ENCODE data around the gene TFR2. TPM values are rescaled to one million over a fixed set of nuclear protein-coding genes. Genes with fewer than 3 reads are reported as not detected.

The TFR2 gene
- total and polyA plus RNA-seq, 3 donors from 2014 or later = 0.87 to 1.5 (median 1.1) TPM

- intact Hi-C loops (cut with DNase I; ENCODE audit: low total_unique reads) = no loop called here
- Histone ChIP-seq H3K4me3 (no peak overlapping the region), H3K9me3 (no peaks in the 10 kb centered on the region), H3K27me3 (no peaks in the 10 kb centered on the region), H3K36me3 (ENCODE audit: low read depth, missing control alignments) (no peaks in the 10 kb centered on the region), H3K4me1 (peaks cover 42% of the 10 kb centered on the region), H3K27ac (peak overlapping the region in 1 of 2 donors; percentile 59)
- TF ChIP-seq CTCF (IDR thresholded peaks at IDR 0.05) (no peak), POLR2A (IDR thresholded peaks at IDR 0.05) (no peak)
- no peak for DNase-seq
- WGBS, 2 donors = 89 to 92% methylated on average over 7 to 22 of the region's 22 CpGs
Observed at GRCh38 chr7:100687261-100687660, 45.9 kb upstream of the TFR2 start.

GRCh38 chr7:100686822-100687211 lies 45.5 kb upstream of the TFR2 start:
- intact Hi-C loops (cut with DNase I; ENCODE audit: low total_unique reads) = no loop called here
- Histone ChIP-seq H3K36me3 (ENCODE audit: low read depth, missing control alignments) (no peaks in the 10 kb centered on the region), H3K4me3 (no peak overlapping the region), H3K27ac (no peak overlapping the region), H3K27me3 (no peaks in the 10 kb centered on the region), H3K9me3 (no peaks in the 10 kb centered on the region), H3K4me1 (peaks cover 37% of the 10 kb centered on the region)
- WGBS, 2 donors = 77 to 85% methylated on average over 9 to 17 of the region's 17 CpGs
- no peak for TF ChIP-seq CTCF (IDR thresholded peaks at IDR 0.05)
- TF ChIP-seq POLR2A (IDR thresholded peaks at IDR 0.05) = no peak
- DNase-seq = no peak

- Histone ChIP-seq H3K4me1 (peaks cover 32% of the 10 kb centered on the region), H3K27me3 (no peaks in the 10 kb centered on the region), H3K9me3 (no peaks in the 10 kb centered on the region), H3K36me3 (ENCODE audit: low read depth, missing control alignments) (no peaks in the 10 kb centered on the region), H3K4me3 (no peak overlapping the region), H3K27ac (no peak overlapping the region)
- intact Hi-C loops (cut with DNase I; ENCODE audit: low total_unique reads) = no loop called here
- no peak for TF ChIP-seq POLR2A (IDR thresholded peaks at IDR 0.05)
- TF ChIP-seq CTCF (IDR thresholded peaks at IDR 0.05) = no peak
- peak; percentile 51 for DNase-seq
- WGBS, 2 donors = 67 to 80% methylated on average over 20 to 33 of the region's 33 CpGs
Observed at GRCh38 chr7:100686201-100686821, 45.0 kb upstream of the TFR2 start.

- TF ChIP-seq CTCF (IDR thresholded peaks at IDR 0.05) = no peak
- no peak for TF ChIP-seq POLR2A (IDR thresholded peaks at IDR 0.05)
- intact Hi-C loops (cut with DNase I; ENCODE audit: low total_unique reads) = no loop called here
- no peak for DNase-seq
- Histone ChIP-seq H3K36me3 (ENCODE audit: low read depth, missing control alignments) (no peaks in the 10 kb centered on the region), H3K9me3 (no peaks in the 10 kb centered on the region), H3K4me3 (no peak overlapping the region), H3K4me1 (peaks cover 29% of the 10 kb centered on the region), H3K27ac (no peak overlapping the region), H3K27me3 (no peaks in the 10 kb centered on the region)
- 89 to 90% methylated on average over 15 to 17 of the region's 17 CpGs for WGBS, 2 donors
Observed at GRCh38 chr7:100685631-100686145, 44.3 kb upstream of the TFR2 start.
